RWPE2 (cell line): ENCODE results near the gene NOXO1.
"Not testable (repeated sequence)": the region's sequence is repeated elsewhere in the genome, so short reads cannot be mapped to it uniquely, and the experiment has no call there.

ENCODE experiments used
- ATAC-seq: fragments of 200-7000 bp; cut with Tn5 transposase; 3 replicates; pipeline ENCODE4 v1.9.1; 2021; ENCODE audit warnings: low read depth
- DNase-seq: peaks from one replicate; pipeline ENCODE4 v3.0.0-alpha.2; 2020; ENCODE audit warnings: low spot score
- H3K27ac ChIP-seq: fragments of 450-650 bp; 2 replicates; pipeline ENCODE4 v1.5.1; 2017; ENCODE audit warnings: mild to moderate bottlenecking; ENCODE audit not compliant: poor library complexity, severe bottlenecking
- H3K27me3 ChIP-seq: fragments of 250-450 bp; sonication (Bioruptor Pico); 2 replicates; pipeline ENCODE4 v1.5.1; 2021; ENCODE audit warnings: mild to moderate bottlenecking, moderate library complexity; ENCODE audit not compliant: insufficient read depth, poor library complexity, severe bottlenecking
- H3K36me3 ChIP-seq: fragments of 250-450 bp; sonication (Bioruptor Pico); 2 replicates; pipeline ENCODE4 v1.5.1; 2020; ENCODE audit warnings: low read depth, mild to moderate bottlenecking, moderate library complexity
- H3K4me1 ChIP-seq: fragments of 250-450 bp; sonication (Bioruptor Pico); 2 replicates; pipeline ENCODE4 v1.5.1; 2021; ENCODE audit warnings: mild to moderate bottlenecking, moderate library complexity; ENCODE audit not compliant: insufficient read depth, poor library complexity, severe bottlenecking
- H3K4me3 ChIP-seq: fragments of 250-450 bp; sonication (Bioruptor Pico); 2 replicates; pipeline ENCODE4 v1.5.1; 2021; ENCODE audit warnings: mild to moderate bottlenecking, moderate library complexity; ENCODE audit not compliant: severe bottlenecking
- H3K9me3 ChIP-seq: fragments of 250-450 bp; sonication (Bioruptor Pico); 2 replicates; pipeline ENCODE4 v1.5.1; 2021; ENCODE audit warnings: mild to moderate bottlenecking, moderate library complexity; ENCODE audit not compliant: severe bottlenecking
- CTCF ChIP-seq: fragments of 450-650 bp; IDR thresholded peaks from one replicate; pipeline ENCODE4 v1.5.1; 2017; ENCODE audit warnings: mild to moderate bottlenecking, moderate library complexity; ENCODE audit not compliant: poor library complexity, severe bottlenecking

The NOXO1 gene

DNA sequence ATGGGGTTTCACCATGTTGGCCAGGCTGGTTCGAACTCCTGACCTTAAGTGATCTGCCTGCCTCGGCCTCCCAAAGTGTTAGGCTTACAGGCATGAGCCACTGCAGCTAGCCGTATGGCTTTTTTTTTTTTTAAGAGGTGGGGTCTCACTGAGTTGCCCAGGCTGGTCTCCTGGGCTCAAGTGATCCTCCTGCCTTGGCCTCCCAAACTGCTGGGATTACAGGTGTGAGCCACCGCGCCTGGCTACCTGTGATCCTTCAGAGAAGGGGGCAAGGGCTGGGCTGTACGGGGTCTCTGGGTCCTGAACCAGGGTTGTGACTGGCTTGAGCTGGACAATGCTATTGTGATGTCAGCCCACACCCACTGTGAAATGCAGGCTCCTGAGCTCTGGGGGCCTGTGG lies 14.8 kb downstream of the NOXO1 start, which contains the start of gene RNF151:
RNF151 (plus strand) TSS at position 397 of the 400 bp plus-strand sequence. CDS start 26 bp downstream, outside the sequence.
- Histone ChIP-seq H3K4me3 (peak within 1 kb of the TSS; percentile 81), H3K4me1 (peaks cover 14% of the 10 kb centered on the region), H3K36me3 (peaks cover 34% of the 10 kb centered on the region), H3K9me3 (no peaks in the 10 kb centered on the region), H3K27ac (peak within 1 kb of the TSS; percentile 93), H3K27me3 (no peaks in the 10 kb centered on the region)
- no peak for TF ChIP-seq CTCF
- DNase-seq (no peak), ATAC-seq (no peak)

DNA sequence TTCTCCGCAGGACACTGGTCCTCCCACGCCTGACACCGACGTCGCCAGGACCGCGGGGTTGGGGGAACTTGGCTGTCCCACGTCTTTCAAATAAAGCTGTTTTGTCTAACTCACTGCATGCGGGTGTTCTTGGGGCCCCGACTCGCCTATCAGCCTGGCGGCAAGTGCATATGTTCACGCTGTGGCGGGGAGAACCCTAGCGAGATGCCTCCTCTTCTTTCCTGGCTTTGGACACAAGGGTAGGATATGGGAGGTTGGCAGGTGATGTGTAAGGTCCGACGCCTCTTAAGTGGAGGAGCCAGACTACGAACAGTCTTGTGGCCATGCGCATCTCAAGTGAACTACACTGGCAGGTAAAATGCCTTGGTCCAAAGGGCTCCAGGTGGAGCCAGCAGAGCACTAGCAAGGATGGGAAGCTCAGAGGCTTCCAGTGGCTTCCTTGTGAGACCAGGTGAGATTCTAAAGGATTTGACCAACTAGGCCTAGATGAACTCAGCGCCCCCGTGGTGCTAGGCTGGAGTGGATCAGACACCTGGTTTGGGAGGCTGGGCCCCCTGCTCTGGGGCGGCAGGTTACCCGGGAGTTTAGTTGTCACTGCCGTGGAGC lies 15.8 kb downstream of the NOXO1 start:
- Histone ChIP-seq H3K9me3 (no peaks in the 10 kb centered on the region), H3K27ac (peak overlapping the region; percentile 93), H3K36me3 (peaks cover 38% of the 10 kb centered on the region), H3K4me1 (peaks cover 14% of the 10 kb centered on the region), H3K4me3 (peak overlapping the region; percentile 81), H3K27me3 (no peaks in the 10 kb centered on the region)
- ATAC-seq = no peak
- no peak for DNase-seq
- TF ChIP-seq CTCF = no peak

- DNase-seq (peak; percentile 99), ATAC-seq (peak; percentile 62)
- no peaks in the 10 kb centered on the region for H3K9me3 ChIP-seq
- H3K4me1 ChIP-seq = peaks cover 14% of the 10 kb centered on the region
- no peak for TF ChIP-seq CTCF
- peak within 1 kb of the TSS; percentile 81 for H3K4me3 ChIP-seq
- peak within 1 kb of the TSS; percentile 93 for H3K27ac ChIP-seq
- H3K36me3 ChIP-seq = peaks cover 38% of the 10 kb centered on the region
- H3K27me3 ChIP-seq = no peaks in the 10 kb centered on the region
Measured at GRCh38 chr16:1964506-1965395, 16.5 kb downstream of the NOXO1 start, which contains the start of gene RPS2. Gene RPS2 (minus strand): TSS chr16:1964826. CDS start chr16:1964625, 201 bp downstream.

- Histone ChIP-seq H3K9me3 (no peaks in the 10 kb centered on the region), H3K4me1 (peaks cover 14% of the 10 kb centered on the region), H3K27me3 (no peaks in the 10 kb centered on the region), H3K27ac (peak overlapping the region; percentile 93), H3K4me3 (peak overlapping the region; percentile 81), H3K36me3 (peaks cover 38% of the 10 kb centered on the region)
- no peak for ATAC-seq
- DNase-seq = peak; percentile 35
- TF ChIP-seq CTCF = no peak
Measured at GRCh38 chr16:1963806-1964505, 17.3 kb downstream of the NOXO1 start.

DNA sequence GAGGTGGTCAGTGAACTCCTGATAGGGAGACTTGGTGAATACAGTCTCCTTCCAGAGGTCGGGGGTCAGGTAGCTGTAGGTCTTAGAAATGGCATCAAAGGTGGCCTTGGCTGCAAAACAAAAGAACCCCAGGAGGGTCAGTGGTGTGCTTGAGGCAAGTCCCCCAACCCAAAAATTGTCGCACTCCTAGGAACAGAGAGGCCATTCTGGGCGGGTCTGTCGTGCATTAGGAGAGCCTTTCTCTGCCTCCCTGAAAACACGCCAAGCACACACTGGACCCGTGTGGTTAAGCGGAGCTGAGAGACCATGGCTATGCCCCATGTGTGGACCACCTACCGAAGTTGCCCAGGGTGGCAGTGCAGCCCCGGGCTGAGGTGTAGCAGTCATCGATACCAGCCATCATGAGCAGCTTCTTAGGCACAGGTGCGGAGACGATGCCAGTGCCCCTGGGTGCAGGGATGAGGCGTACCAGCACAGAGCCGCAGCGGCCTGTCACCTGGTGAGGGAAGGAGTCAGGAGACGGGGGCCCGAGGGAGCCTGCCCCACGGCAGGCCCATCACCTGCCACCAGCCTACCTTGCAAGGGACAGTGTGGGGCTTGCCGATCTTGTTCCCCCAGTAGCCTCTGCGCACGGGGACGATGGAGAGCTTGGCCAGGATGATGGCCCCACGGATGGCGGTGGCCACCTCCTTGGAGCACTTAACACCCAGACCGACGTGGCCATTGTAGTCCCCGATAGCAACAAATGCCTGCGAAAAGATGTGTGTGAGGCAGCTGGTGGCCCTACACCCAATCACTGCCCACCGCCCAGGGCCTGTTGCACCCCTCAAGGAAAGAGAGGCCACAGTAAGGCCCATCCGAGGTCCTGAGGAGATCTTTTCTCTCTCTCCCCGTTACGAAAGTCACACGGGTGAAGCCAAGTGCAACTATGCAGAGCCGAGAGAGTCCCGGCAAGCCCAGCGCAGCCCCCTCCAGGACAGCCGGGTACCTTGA lies 18.8 kb downstream of the NOXO1 start:
- H3K4me3 ChIP-seq = peak overlapping the region; percentile 81
- peaks cover 38% of the 10 kb centered on the region for H3K36me3 ChIP-seq
- not testable (repeated sequence) for ATAC-seq, H3K9me3 ChIP-seq, H3K27me3 ChIP-seq
- peak overlapping the region; percentile 93 for H3K27ac ChIP-seq
- H3K4me1 ChIP-seq = peaks cover 14% of the 10 kb centered on the region
- DNase-seq = peak; percentile 50
